K562 (cell line): ENCODE measurements around the gene PRCC. TPM values are rescaled to one million over a fixed set of nuclear protein-coding genes. Genes with fewer than 3 reads are reported as not detected.
A peak's percentile ranks its signal among the peaks of the same experiment; 100 is the strongest.

Source experiments
- ATAC-seq: fragments of 200-7000 bp; cut with Tn5 transposase; 3 replicates; pipeline ENCODE4 v1.9.1; 2020; ENCODE audit warnings: moderate library complexity
- BruUV-seq: library from RNA; stranded (reverse); fragments of 400-500 nt; replicated peaks from 2 replicates; lab custom pipeline; 2021; lab: Mats Ljungman, UMichigan
- CTCF ChIA-PET: fragments of 300-600 bp; formaldehyde crosslinking; extraction: SDS; loops from one replicate; lab custom pipeline; 2021; ENCODE audit warnings: low intra/inter-chr PET ratio; lab: Yijun Ruan, JAX
- POLR2A ChIA-PET: fragments of 300-600, 350-650 bp; sonication (Branson Sonifier 250); formaldehyde crosslinking; extraction: SDS; loops from one replicate; lab custom pipeline; 2021; ENCODE audit warnings: antibody characterized with exemption, inconsistent platforms; lab: Yijun Ruan, JAX
- DNase-seq, 4 experiments: peaks; one replicate each; pipeline versions ENCODE4 v3.0.0 to v3.0.0-alpha.2; 2011 to 2018; ENCODE audit warnings: low spot score in 3 of 4, mixed read lengths in 3 of 4; ENCODE audit errors: extremely low read depth in 1 of 4
- FAIRE-seq: peaks from 2 replicates; lab custom pipeline; 2011; peaks lifted over from hg19 to GRCh38; lab: Jason Lieb, UNC
- H2AFZ ChIP-seq: 2 replicates; pipeline ENCODE4 v1.6.0; 2011; ENCODE audit warnings: low read depth, low read length, control low read depth, inconsistent platforms
- H3K27ac ChIP-seq: fragments of 200-600 bp; 3 replicates; pipeline ENCODE4 v1.8.0; 2011; ENCODE audit warnings: low read depth, mild to moderate bottlenecking, control low read depth, inconsistent platforms, low read length, moderate library complexity, mixed read lengths; ENCODE audit errors: extremely low read depth
- H3K27me3 ChIP-seq, 2 experiments: fragments of 300-600 bp in 1 of 2; 2 replicates in 1 of 2; 3 replicates in 1 of 2; pipeline versions ENCODE4 v1.6.0 to v1.8.0; 2011; ENCODE audit warnings: inconsistent platforms in 2 of 2, low read length in 2 of 2, mild to moderate bottlenecking in 1 of 2, mixed read lengths in 1 of 2, moderate library complexity in 1 of 2; ENCODE audit not compliant: control insufficient read depth in 2 of 2, insufficient read depth in 2 of 2
- H3K36me3 ChIP-seq: fragments of 300-600 bp; 3 replicates; pipeline ENCODE4 v1.8.0; 2011; ENCODE audit warnings: mild to moderate bottlenecking, low read length, inconsistent platforms; ENCODE audit not compliant: control insufficient read depth, insufficient read depth
- H3K4me1 ChIP-seq, 2 experiments: fragments of 200-600 bp in 1 of 2; replicated peaks in 1 of 2; 2 replicates in 1 of 2; 3 replicates in 1 of 2; pipeline versions ENCODE4 v1.5.1 to v1.8.0; 2011; ENCODE audit warnings: inconsistent platforms in 2 of 2, low read length in 2 of 2, mild to moderate bottlenecking in 1 of 2, mixed read lengths in 1 of 2, moderate library complexity in 1 of 2; ENCODE audit not compliant: control insufficient read depth in 2 of 2, insufficient read depth in 2 of 2
- H3K4me2 ChIP-seq: 2 replicates; pipeline ENCODE4 v1.6.1; 2011; ENCODE audit warnings: low read length, control low read depth, inconsistent platforms, mixed read lengths; ENCODE audit not compliant: insufficient read depth
- H3K4me3 ChIP-seq: fragments of 200-600 bp; sonication (generic), shearing (Covaris generic); 2 replicates; pipeline ENCODE4 v1.5.1; 2016; ENCODE audit warnings: control low read depth, inconsistent platforms
- H3K79me2 ChIP-seq: fragments of 200-600 bp; 3 replicates; pipeline ENCODE4 v1.8.0; 2011; ENCODE audit warnings: low read length, inconsistent platforms; ENCODE audit not compliant: control insufficient read depth, insufficient read depth
- H3K9ac ChIP-seq, 2 experiments: 2 replicates each; pipeline versions ENCODE4 v1.6.0 to v1.6.1; 2011; ENCODE audit warnings: low read depth in 2 of 2, low read length in 2 of 2, control low read depth in 1 of 2, inconsistent platforms in 1 of 2, mild to moderate bottlenecking in 1 of 2, mixed read lengths in 1 of 2; ENCODE audit not compliant: insufficient read depth in 1 of 2
- H3K9me1 ChIP-seq: one replicate; pipeline ENCODE4 v1.6.0; 2011; ENCODE audit warnings: inconsistent platforms, mild to moderate bottlenecking, low read length, moderate library complexity; ENCODE audit not compliant: control insufficient read depth, insufficient read depth
- H3K9me3 ChIP-seq: replicated peaks from 2 replicates; pipeline ENCODE4 v1.5.1; 2011; ENCODE audit warnings: low read depth, low read length, inconsistent platforms; ENCODE audit not compliant: control insufficient read depth, insufficient read depth
- H4K20me1 ChIP-seq: replicated peaks from 2 replicates; pipeline ENCODE4 v1.6.1; 2011; ENCODE audit warnings: low read length, inconsistent platforms, mixed read lengths; ENCODE audit not compliant: control insufficient read depth, insufficient read depth
- CBFA2T3 ChIP-seq: fragments of 450-650 bp; IDR thresholded peaks from 2 replicates; pipeline ENCODE4 v1.6.1; 2017
- CHD1 ChIP-seq: fragments of 200-600 bp; sonication (generic); IDR thresholded peaks from one replicate; pipeline ENCODE4 v1.6.1; 2012; ENCODE audit warnings: mild to moderate bottlenecking, moderate library complexity, low read length, inconsistent platforms
- DMBX1 ChIP-seq: fragments of 250-450 bp; sonication (Bioruptor Pico); IDR thresholded peaks from 2 replicates; pipeline ENCODE4 v1.8.0; 2022; ENCODE audit warnings: inconsistent platforms, mild to moderate bottlenecking, moderate library complexity, borderline replicate concordance
- ESRRB ChIP-seq: fragments of 250-450 bp; sonication (Bioruptor Pico); IDR thresholded peaks from 2 replicates; pipeline ENCODE4 v1.5.0; 2020; ENCODE audit warnings: mild to moderate bottlenecking, moderate library complexity, borderline replicate concordance
- ETV6 ChIP-seq, 3 experiments: fragments of 150-350 bp in 1 of 3; sonication (generic) in 1 of 3; formaldehyde crosslinking in 1 of 3; IDR thresholded peaks; 2 replicates each; pipeline versions ENCODE4 v1.6.1 to v1.8.0; 2014 to 2022; ENCODE audit warnings: borderline replicate concordance in 2 of 3, low read depth in 2 of 3, antibody characterized with exemption in 1 of 3, low read length in 1 of 3, mild to moderate bottlenecking in 1 of 3, missing genetic modification reagents in 1 of 3
- FOXA3 ChIP-seq, 2 experiments: fragments of 450-650 bp in 1 of 2; sonication (generic) in 1 of 2; formaldehyde crosslinking; IDR thresholded peaks in 1 of 2; conservative IDR thresholded peaks in 1 of 2; 2 replicates each; pipeline versions ENCODE4 v1.4.0 to v1.8.0; 2020 to 2022; ENCODE audit warnings: mild to moderate bottlenecking in 2 of 2, missing genetic modification reagents in 1 of 2
- GMEB1 ChIP-seq: fragments of 250-450 bp; sonication (Bioruptor Pico); IDR thresholded peaks from 2 replicates; pipeline ENCODE4 v1.4.0; 2020; ENCODE audit warnings: mild to moderate bottlenecking
- HSF4 ChIP-seq: fragments of 250-450 bp; sonication (Bioruptor Pico); IDR thresholded peaks from 2 replicates; pipeline ENCODE4 v2.1.2; 2022; ENCODE audit warnings: mild to moderate bottlenecking, moderate library complexity, borderline replicate concordance
- NFRKB ChIP-seq: fragments of 450-650 bp; IDR thresholded peaks from 2 replicates; pipeline ENCODE4 v1.6.1; 2016; ENCODE audit warnings: low read depth
- NR2C2 ChIP-seq, 2 experiments: fragments of 200-800 bp in 1 of 2; sonication (Bioruptor generic) in 1 of 2; sonication (generic) in 1 of 2; formaldehyde crosslinking in 1 of 2; IDR thresholded peaks; 2 replicates each; pipeline versions ENCODE4 v1.6.1 to v1.8.0; 2016 to 2022; ENCODE audit warnings: mild to moderate bottlenecking in 1 of 2, missing compliant biosample characterization in 1 of 2, missing genetic modification characterization in 1 of 2, missing genetic modification reagents in 1 of 2
- NUFIP1 ChIP-seq: fragments of 450-650 bp; IDR thresholded peaks from 2 replicates; pipeline ENCODE4 v1.6.1; 2018; ENCODE audit not compliant: partially characterized antibody
- ZBTB7A ChIP-seq: IDR thresholded peaks from 2 replicates; pipeline ENCODE4 v1.6.1; 2011; ENCODE audit warnings: low read depth, mild to moderate bottlenecking, low read length, moderate library complexity, borderline replicate concordance; ENCODE audit not compliant: control insufficient read depth
- ZNF444 ChIP-seq: fragments of 250-450 bp; sonication (Bioruptor Pico); IDR thresholded peaks from 2 replicates; pipeline ENCODE4 v1.4.0; 2020; ENCODE audit warnings: mild to moderate bottlenecking, moderate library complexity
- ZNF589 ChIP-seq: fragments of 200-800 bp; sonication (Bioruptor generic); IDR thresholded peaks from 2 replicates; pipeline ENCODE4 v1.6.1; 2016; ENCODE audit warnings: low read depth, missing genetic modification characterization, missing compliant biosample characterization
- ZNF764 ChIP-seq: fragments of 250-450 bp; sonication (Bioruptor Pico); IDR thresholded peaks from 2 replicates; pipeline ENCODE4 v1.4.0; 2020; ENCODE audit warnings: low read depth, mild to moderate bottlenecking, moderate library complexity
- ZZZ3 ChIP-seq: fragments of 450-650 bp; IDR thresholded peaks from 2 replicates; pipeline ENCODE4 v1.6.1; 2016; ENCODE audit warnings: antibody characterized with exemption, mild to moderate bottlenecking, moderate library complexity
- WGBS: fragments of 100-300 bp; shearing (Covaris generic); methylation state at CpG from one replicate; pipeline ENCODE4 v1.1.6; 2016; ENCODE audit warnings: low coverage, mixed read lengths; ENCODE audit not compliant: insufficient coverage; ENCODE audit errors: missing lambda C conversion rate; 5-methylcytosine and 5-hydroxymethylcytosine counted together
- in situ Hi-C: fragments of 300-500 bp; cut with MboI; formaldehyde crosslinking; loops from 4 replicates; pipeline ENCODE4 v1.15.0; 2018; ENCODE audit warnings: inconsistent platforms, mixed read lengths
- intact Hi-C: fragments of 100-400 bp; cut with micrococcal nuclease; formaldehyde crosslinking; loops from 2 replicates; pipeline ENCODE4 v1.14.2; 2022
- polyA plus RNA-seq, 8 experiments: library from polyadenylated mRNA; depleted of rRNA in 4 of 8; stranded (reverse) in 5 of 8; unstranded in 3 of 8; fragments of >200 nt; fragmentation: Nextera tagmentation in 2 of 8; fragmentation: Illumina TruSeq in 1 of 8; extraction: Ambion mirVana in 2 of 8; extraction: Trizol in 1 of 8; gene quantifications; 2 replicates each; pipeline versions ENCODE4 v1.2.1 to v1.2.3, GENCODE V29; 2011 to 2014; ENCODE audit warnings: inconsistent platforms in 1 of 8, missing spikeins in 1 of 8
- total RNA-seq, 7 experiments: library from RNA; depleted of rRNA in 6 of 7; stranded (reverse); fragments of >200 nt in 6 of 7; fragmentation: Illumina TruSeq in 2 of 7; extraction: Trizol in 2 of 7; gene quantifications; 2 replicates each; pipeline versions ENCODE4 v1.2.1 to v1.2.3, GENCODE V29; 2011 to 2021; ENCODE audit warnings: low replicate concordance in 1 of 7
- TF ChIP-seq, protein P1 (sequence below): IDR thresholded peaks from 2 replicates; pipeline ENCODE4 v1.6.1; 2016; ENCODE audit warnings: missing genetic modification characterization, missing compliant biosample characterization

PRCC gene
- total and polyA plus RNA-seq, 9 of the 15 experiments (the other 6 are each of a cell fraction or from before 2014, with no cell fraction given) = 23.9 to 201 (median 41.1) TPM

DNA sequence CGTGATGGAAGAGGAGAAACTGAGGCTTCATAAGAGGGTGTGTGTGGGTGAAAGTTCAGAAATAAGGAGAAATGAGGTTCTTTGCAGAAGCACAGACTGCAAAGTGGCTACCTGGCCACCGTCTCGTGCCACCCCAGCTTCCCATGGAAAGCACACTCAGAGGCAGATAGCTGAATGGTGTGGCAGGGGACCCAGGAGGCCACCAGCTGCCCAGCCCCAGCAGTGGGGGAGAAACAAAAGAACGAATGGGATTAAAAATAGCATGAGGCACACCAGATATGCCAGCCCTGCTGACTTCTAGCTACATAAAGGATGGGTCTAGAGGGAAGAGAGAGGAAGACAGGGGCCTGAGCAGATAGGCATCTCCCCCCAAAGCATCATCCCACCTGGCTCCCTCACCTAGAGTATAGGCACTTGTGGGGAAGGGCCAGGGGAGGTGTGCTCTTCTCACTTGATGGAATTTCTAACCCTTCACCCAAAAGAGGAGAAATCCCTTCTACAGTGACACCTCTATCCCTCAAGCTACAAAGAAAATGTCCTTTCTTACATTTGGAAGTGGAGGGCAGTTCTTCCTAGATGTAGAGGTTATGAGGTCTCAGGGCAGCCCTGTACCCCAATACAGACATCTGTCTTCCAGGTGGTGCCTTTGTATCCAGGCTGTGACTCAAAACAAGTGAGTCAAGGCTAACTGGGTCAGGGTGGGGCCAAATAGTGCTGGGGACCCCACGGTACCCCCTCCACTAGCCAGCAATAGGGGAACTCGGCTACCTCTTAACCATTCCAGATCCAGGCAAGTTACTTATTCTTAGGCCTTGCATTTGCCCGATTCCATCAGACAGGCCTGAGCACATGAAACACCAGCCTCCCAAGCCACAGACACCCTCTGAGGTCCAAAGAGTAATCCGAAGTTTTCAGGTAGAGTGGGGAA lies 19.3 kb upstream of the PRCC start:
- Histone ChIP-seq H4K20me1 (peaks cover 26% of the 10 kb centered on the region), H3K36me3 (peaks cover 62% of the 10 kb centered on the region), H3K9ac (peak overlapping the region; percentile 94 to 96), H3K4me1 (peaks cover 33 to 50% of the 10 kb centered on the region in 2 experiments), H3K4me3 (peak overlapping the region; percentile 95), H3K27ac (peak overlapping the region; percentile 89), H3K4me2 (peak overlapping the region; percentile 97), H3K9me1 (no peaks in the 10 kb centered on the region), H3K79me2 (peaks cover 91% of the 10 kb centered on the region), H2AFZ (no peak overlapping the region), H3K27me3 (no peaks in the 10 kb centered on the region), H3K9me3 (no peaks in the 10 kb centered on the region)
- CTCF ChIA-PET = no interaction called here
- no peak for FAIRE-seq
- intact Hi-C loops = no loop called here
- BruUV-seq = no TSS peak
- POLR2A ChIA-PET = interaction anchor here (0.6 to 1.7 kb wide), 5 partner anchors 15 to 148 kb away, joined by 3 to 4 read pairs (median 3); partner anchors contain the start of gene PRCC
- no peak for DNase-seq
- ATAC-seq = no peak
- 7% methylated on average over 8 of the region's 8 CpGs for WGBS
- in situ Hi-C loops = loop anchor here (25.0 kb wide), 1 partner anchor 1436 kb away; the partner anchor contains the start of genes FDPS, PKLR and RUSC1
- no peak for TF ChIP-seq ZNF444 (CRISPR knock-in tag)
- peak; percentile 5 for TF ChIP-seq CHD1
- TF ChIP-seq GMEB1 (CRISPR knock-in tag) = no peak
- TF ChIP-seq ETV6 (IDR thresholded peaks at IDR 0.05; ENCODE audit: borderline replicate concordance in 1 of 2, low read depth in 2 of 2, low read length in 1 of 2) = no peak
- TF ChIP-seq ETV6 (CRISPR knock-in tag; IDR thresholded peaks at IDR 0.05; ENCODE audit: borderline replicate concordance) = no peak
- 0 out of 2 replicates have a peak, but pooled peaks have one; percentile 27 for TF ChIP-seq NFRKB
- no peak for TF ChIP-seq ZNF764 (CRISPR knock-in tag)
- no peak for TF ChIP-seq DMBX1
- TF ChIP-seq NUFIP1 = no peak
- no peak for TF ChIP-seq CBFA2T3
- TF ChIP-seq HSF4 (CRISPR knock-in tag) = no peak
- TF ChIP-seq ESRRB (CRISPR knock-in tag) = no peak
- no peak for TF ChIP-seq ZZZ3
- TF ChIP-seq FOXA3 (CRISPR knock-in tag; conservative IDR thresholded peaks at IDR 0.05 in 1 of 2, IDR thresholded peaks at IDR 0.05 in 1 of 2) = 0 out of 4 replicates have a peak, but pooled peaks of 1 of the 2 experiments have one; percentile 23
- 0 out of 2 replicates have a peak, but pooled peaks have one; percentile 15 for TF ChIP-seq NR2C2 (CRISPR knock-in tag; IDR thresholded peaks at IDR 0.05)
- no peak for TF ChIP-seq NR2C2 (tag; IDR thresholded peaks at IDR 0.05)
- no peak for TF ChIP-seq ZNF589 (CRISPR knock-in tag)
- TF ChIP-seq, protein P1, sequence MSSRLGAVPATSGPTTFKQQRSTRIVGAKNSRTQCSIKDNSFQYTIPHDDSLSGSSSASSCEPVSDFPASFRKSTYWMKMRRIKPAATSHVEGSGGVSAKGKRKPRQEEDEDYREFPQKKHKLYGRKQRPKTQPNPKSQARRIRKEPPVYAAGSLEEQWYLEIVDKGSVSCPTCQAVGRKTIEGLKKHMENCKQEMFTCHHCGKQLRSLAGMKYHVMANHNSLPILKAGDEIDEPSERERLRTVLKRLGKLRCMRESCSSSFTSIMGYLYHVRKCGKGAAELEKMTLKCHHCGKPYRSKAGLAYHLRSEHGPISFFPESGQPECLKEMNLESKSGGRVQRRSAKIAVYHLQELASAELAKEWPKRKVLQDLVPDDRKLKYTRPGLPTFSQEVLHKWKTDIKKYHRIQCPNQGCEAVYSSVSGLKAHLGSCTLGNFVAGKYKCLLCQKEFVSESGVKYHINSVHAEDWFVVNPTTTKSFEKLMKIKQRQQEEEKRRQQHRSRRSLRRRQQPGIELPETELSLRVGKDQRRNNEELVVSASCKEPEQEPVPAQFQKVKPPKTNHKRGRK (tag) = no peak
- peak; percentile 40; the same call in 1 of the 2 replicates for TF ChIP-seq ZBTB7A
